Colonic mucosa (tissue), 4 donors: ENCODE data around the gene SNX10. TPM values are rescaled to one million over a fixed set of nuclear protein-coding genes. Genes with fewer than 3 reads are reported as not detected.

Experiments used
- DNase-seq: peaks from one replicate; pipeline ENCODE4 v3.0.0-alpha.2; 2020
- H3K27ac ChIP-seq: fragments of 200-600 bp; one replicate; pipeline ENCODE4 v1.8.0; 2021
- H3K27me3 ChIP-seq: fragments of 200-600 bp; one replicate; pipeline ENCODE4 v1.8.0; 2021
- H3K36me3 ChIP-seq: fragments of 200-600 bp; one replicate; pipeline ENCODE4 v1.8.0; 2021
- H3K4me1 ChIP-seq: fragments of 200-600 bp; one replicate; pipeline ENCODE4 v1.8.0; 2021; ENCODE audit warnings: mild to moderate bottlenecking
- H3K4me3 ChIP-seq: fragments of 200-600 bp; one replicate; pipeline ENCODE4 v1.8.0; 2021
- H3K9ac ChIP-seq, 2 donors: one replicate each; pipeline ENCODE4 v1.7.0; 2013; ENCODE audit warnings: control low read depth in 2 of 2, low read depth in 2 of 2, low read length in 2 of 2
- H3K9me3 ChIP-seq: fragments of 200-600 bp; one replicate; pipeline ENCODE4 v1.8.0; 2021
- intact Hi-C: fragments of 100-400 bp; cut with DNase I; formaldehyde crosslinking; loops from one replicate; pipeline ENCODE4 v1.14.1; 2022
- total RNA-seq, 2 donors: library from RNA; stranded (reverse); fragmentation: NEBNext Ultra II Directional in 1 of 2; extraction: Animal tissue kit (Norgen Biotek cat#: 25700) in 1 of 2; gene quantifications; one replicate each; pipeline ENCODE4 v1.2.1, GENCODE V29; 2021
- TF ChIP-seq, protein P1 (sequence below): fragments of 200-600 bp; IDR thresholded peaks from one replicate; pipeline ENCODE4 v1.8.0; 2022; ENCODE audit warnings: antibody characterized with exemption, mild to moderate bottlenecking
- donor health status: healthy.
- donor health status: DM: no; HTN: no; CAD: no.
- donor health status: DM: no; HTN: no; CAD: no.

SNX10 gene
- total RNA-seq, 2 donors from 2014 or later = 3.1 to 4.9 TPM

DNA sequence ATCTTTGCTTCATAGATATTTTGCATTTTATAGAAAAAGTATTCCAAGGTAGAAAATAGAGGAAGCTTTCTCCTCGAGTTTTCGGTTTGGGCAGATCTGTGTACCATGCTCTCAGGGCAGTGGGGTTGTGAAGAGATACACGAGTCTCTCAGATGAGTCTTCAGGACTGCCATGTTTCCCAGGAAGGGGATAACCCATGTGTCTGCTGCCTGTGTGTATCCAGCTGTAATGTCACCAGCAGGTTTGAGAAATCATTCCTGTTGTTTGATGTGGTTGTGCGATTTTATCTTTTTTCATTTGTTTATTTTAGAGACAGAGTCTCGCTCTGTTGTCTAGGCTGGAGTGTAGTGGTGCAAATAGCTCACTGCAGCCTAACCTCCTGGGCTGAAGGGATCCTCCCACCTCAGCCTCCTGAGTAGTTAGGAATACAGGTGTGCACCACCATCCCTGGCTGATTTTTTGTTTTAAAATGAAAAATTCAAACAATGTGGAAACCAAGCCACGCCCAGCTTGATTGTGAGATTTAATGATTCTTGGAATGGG is 48.9 kb downstream of the SNX10 start:
- Histone ChIP-seq H3K9ac (no peak overlapping the region), H3K9me3 (no peaks in the 10 kb centered on the region), H3K36me3 (no peaks in the 10 kb centered on the region), H3K4me1 (no peaks in the 10 kb centered on the region), H3K27ac (no peak overlapping the region), H3K27me3 (no peaks in the 10 kb centered on the region), H3K4me3 (no peak overlapping the region)
- DNase-seq = no peak
- intact Hi-C loops = no loop called here
- TF ChIP-seq, protein P1, sequence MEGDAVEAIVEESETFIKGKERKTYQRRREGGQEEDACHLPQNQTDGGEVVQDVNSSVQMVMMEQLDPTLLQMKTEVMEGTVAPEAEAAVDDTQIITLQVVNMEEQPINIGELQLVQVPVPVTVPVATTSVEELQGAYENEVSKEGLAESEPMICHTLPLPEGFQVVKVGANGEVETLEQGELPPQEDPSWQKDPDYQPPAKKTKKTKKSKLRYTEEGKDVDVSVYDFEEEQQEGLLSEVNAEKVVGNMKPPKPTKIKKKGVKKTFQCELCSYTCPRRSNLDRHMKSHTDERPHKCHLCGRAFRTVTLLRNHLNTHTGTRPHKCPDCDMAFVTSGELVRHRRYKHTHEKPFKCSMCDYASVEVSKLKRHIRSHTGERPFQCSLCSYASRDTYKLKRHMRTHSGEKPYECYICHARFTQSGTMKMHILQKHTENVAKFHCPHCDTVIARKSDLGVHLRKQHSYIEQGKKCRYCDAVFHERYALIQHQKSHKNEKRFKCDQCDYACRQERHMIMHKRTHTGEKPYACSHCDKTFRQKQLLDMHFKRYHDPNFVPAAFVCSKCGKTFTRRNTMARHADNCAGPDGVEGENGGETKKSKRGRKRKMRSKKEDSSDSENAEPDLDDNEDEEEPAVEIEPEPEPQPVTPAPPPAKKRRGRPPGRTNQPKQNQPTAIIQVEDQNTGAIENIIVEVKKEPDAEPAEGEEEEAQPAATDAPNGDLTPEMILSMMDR = no peak

DNA sequence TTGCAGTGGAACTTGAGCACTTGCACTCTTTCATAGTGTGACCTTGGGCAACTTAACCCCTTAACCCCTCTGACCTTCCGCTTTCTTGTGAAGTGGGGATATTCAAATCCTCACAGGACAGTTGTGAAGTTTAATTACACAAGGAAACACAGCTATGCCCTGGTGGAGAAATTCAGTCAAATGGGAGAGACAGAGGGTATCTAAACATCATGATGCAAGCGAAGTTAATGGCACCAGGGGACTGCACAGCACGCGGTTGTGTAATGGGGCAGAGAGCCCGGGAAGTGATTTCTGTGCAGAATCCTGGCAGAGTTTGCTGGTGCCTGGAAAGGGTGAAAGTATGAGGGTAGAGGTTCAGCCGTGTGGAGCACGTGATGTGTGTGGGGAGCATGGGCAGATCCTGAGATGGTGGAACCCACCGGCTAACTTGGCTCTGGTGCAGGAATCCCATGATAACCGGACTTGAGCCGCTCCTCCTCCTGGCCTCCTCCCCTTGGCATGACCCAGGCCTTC is 51.7 kb downstream of the SNX10 start:
- DNase-seq = no peak
- TF ChIP-seq, protein P1 = no peak
- Histone ChIP-seq H3K27me3 (no peaks in the 10 kb centered on the region), H3K27ac (no peak overlapping the region), H3K9me3 (no peaks in the 10 kb centered on the region), H3K36me3 (no peaks in the 10 kb centered on the region), H3K4me1 (no peaks in the 10 kb centered on the region), H3K9ac (no peak overlapping the region), H3K4me3 (no peak overlapping the region)
- intact Hi-C loops = no loop called here

DNA sequence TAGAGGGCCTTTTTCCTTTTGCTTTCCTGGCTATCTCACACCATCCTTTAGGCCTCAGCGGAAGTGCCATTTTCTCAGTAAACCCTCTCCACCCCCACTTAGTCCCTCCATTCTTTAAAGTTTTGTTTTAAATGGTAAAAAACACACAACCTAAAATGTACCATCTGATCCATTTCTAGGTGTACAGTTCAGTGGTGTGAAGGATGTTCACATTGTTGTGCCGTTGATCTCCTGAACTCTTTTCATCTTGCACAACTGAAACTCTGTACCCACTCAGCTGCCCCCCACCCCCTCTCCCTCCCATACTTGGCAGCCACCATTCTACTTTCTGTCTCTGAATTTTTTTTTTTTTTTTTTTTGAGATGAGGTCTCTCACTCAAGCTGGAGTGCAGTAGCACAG is 52.2 kb downstream of the SNX10 start:
- Histone ChIP-seq H3K27me3 (no peaks in the 10 kb centered on the region), H3K9me3 (no peaks in the 10 kb centered on the region), H3K27ac (no peak overlapping the region), H3K9ac (no peak overlapping the region), H3K4me1 (no peaks in the 10 kb centered on the region), H3K4me3 (no peak overlapping the region), H3K36me3 (no peaks in the 10 kb centered on the region)
- intact Hi-C loops = no loop called here
- TF ChIP-seq, protein P1 = no peak
- no peak for DNase-seq

DNA sequence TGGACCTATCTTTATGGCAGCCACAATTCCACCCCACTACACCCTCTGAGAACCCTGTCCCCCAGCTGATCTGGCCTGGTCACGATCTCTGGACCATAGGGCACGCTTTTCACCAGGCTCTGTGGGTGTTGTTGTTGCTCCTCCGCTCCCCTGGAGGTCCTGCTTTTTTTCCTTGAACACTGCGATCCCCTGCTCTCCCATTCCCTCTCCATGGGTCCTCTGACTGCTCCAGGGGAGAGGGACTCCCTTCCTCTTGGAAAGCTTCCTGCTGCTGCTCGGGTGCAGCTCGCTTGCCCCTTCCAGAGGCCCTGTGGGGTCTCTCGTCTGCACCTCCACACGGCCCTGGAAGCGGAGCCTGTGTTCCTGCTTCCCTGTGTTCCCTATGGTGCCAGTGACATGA is 53.5 kb downstream of the SNX10 start:
- Histone ChIP-seq H3K9ac (no peak overlapping the region), H3K4me1 (no peaks in the 10 kb centered on the region), H3K27ac (no peak overlapping the region), H3K9me3 (no peaks in the 10 kb centered on the region), H3K36me3 (no peaks in the 10 kb centered on the region), H3K27me3 (no peaks in the 10 kb centered on the region), H3K4me3 (no peak overlapping the region)
- TF ChIP-seq, protein P1 = no peak
- intact Hi-C loops = no loop called here
- no peak for DNase-seq

DNA sequence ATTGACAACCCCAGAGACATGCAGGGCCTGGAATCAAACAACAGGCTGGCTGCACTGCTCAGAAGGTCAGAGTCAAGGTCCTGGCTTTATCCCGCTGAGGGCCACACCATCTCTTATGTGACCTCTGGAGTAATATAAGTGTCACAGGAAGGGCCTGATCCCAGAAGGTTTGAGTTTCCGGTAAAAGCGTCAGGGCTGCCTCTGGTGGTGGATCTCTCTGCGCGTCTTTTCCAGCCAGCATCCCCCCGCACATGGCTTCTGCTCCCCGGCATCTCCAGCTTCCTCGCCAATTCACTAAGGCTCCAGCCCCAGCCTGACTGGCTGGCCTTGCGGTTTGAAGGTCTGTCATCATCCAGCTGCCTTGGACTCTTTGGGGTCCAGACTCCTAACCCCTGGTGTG is 54.2 kb downstream of the SNX10 start:
- intact Hi-C loops = no loop called here
- no peaks in the 10 kb centered on the region for H3K9me3 ChIP-seq
- no peak overlapping the region for H3K4me3 ChIP-seq
- no peak overlapping the region for H3K27ac ChIP-seq
- no peak overlapping the region for H3K9ac ChIP-seq
- no peaks in the 10 kb centered on the region for H3K4me1 ChIP-seq
- H3K27me3 ChIP-seq = no peaks in the 10 kb centered on the region
- no peak for DNase-seq
- TF ChIP-seq, protein P1 = no peak
- no peaks in the 10 kb centered on the region for H3K36me3 ChIP-seq
